TTC549 (cell line): Measurements from ENCODE around the gene IL11.

ENCODE experiments used
- FAIRE-seq: peaks from 2 replicates; lab custom pipeline; 2012; peaks lifted over from hg19 to GRCh38; lab: Jason Lieb, UNC

Gene IL11

GRCh38 chr19:55322204-55322885 is 47.9 kb downstream of the IL11 start:
- FAIRE-seq: no peak

GRCh38 chr19:55321466-55322137 is 48.7 kb downstream of the IL11 start:
- FAIRE-seq: no peak

- no peak for FAIRE-seq
These were observed 49.3 kb downstream of the IL11 start for GRCh38 chr19:55320844-55321419.

DNA sequence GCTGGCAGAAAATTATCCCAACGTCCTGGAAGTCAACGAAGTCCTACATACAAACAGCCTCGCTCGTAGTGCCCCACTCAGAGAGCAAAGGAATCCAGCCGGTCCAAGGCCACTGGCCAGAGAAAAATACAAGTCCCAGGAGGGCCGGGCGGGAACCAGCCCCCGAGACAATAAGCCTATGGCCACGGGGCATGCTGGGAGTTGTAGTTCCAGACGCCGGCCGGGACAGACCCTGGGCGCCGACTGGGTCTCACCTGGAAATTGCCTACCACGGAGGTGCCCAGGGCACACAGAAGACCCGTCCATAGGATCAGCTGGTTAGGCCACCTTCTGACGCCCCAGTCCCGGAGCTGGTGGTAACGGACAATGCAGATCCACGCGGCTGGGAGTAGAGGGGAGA is 50.5 kb downstream of the IL11 start:
- FAIRE-seq: no peak

- FAIRE-seq: no peak
These were observed 53.6 kb downstream of the IL11 start for GRCh38 chr19:55316646-55317045.

DNA sequence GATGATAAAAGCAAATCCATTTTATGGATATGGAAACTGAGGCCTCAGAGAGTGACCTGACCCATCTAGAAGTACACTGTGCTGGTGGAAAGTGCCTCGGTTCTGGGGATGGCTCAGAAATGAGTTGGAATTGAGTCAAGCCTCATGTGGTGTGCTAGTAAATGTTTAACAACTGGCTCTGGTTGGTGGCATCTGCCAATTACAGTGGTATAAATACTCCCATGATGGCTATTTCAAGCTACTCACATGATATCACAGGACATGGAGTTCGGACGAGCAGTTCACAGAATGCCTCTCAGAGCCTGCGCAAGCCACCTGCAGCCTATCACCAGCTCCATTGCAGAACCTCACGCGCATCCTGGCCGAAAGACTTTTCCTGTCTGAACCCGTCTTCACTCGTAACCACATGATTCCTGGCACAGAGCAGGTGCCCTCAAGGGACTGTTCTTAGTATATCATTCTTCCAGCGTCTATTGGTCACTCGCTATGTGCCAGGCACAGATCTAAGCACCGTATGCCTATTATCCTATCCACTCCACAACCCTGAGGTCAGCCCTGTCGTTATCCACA is 54.2 kb downstream of the IL11 start:
- FAIRE-seq: no peak

DNA sequence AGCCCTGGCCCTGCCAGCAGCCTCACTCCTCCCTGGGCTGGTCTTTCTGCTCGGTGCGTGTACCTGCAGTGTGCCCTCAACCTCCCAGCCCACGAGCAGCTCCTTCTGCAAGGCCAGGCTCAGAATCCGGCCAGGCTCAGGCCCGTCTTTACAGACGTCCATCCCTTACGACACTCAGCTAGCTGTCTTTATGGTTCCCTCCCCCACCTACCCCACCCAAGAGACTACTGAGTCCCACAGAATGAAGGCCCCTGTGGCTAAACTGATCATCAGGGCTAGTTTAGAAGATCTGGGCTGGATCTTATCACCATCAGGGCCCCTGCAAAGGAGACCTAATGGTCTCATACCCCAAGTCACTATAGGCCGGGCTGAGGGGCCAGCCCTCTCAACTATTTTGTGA is 55.9 kb downstream of the IL11 start:
- FAIRE-seq: no peak
